SK-N-SH (cell line): ENCODE data around the gene LMOD3.

Experiments used
- RAD21 ChIP-seq: IDR thresholded peaks from 2 replicates; pipeline ENCODE4 v1.6.1; 2012; ENCODE audit warnings: mild to moderate bottlenecking, low read length
- SMC3 ChIP-seq: IDR thresholded peaks from 2 replicates; pipeline ENCODE4 v1.6.1; 2012; ENCODE audit warnings: low read depth, low read length, improper control_type of control experiment
- TCF12 ChIP-seq: IDR thresholded peaks from 2 replicates; pipeline ENCODE4 v1.4.0; 2012
- TF ChIP-seq, protein P1 (sequence below): IDR thresholded peaks from 2 replicates; pipeline ENCODE4 v1.4.0; 2012; ENCODE audit warnings: low read depth, borderline replicate concordance
- TF ChIP-seq, protein P2 (sequence below): fragments of 200-600 bp; sonication (generic); IDR thresholded peaks from 2 replicates; pipeline ENCODE4 v1.6.1; 2017; ENCODE audit warnings: antibody characterized with exemption, mild to moderate bottlenecking, moderate library complexity
- TF ChIP-seq, protein P3 (sequence below): IDR thresholded peaks from 2 replicates; pipeline ENCODE4 v1.4.0; 2012; ENCODE audit warnings: low read depth

DNA sequence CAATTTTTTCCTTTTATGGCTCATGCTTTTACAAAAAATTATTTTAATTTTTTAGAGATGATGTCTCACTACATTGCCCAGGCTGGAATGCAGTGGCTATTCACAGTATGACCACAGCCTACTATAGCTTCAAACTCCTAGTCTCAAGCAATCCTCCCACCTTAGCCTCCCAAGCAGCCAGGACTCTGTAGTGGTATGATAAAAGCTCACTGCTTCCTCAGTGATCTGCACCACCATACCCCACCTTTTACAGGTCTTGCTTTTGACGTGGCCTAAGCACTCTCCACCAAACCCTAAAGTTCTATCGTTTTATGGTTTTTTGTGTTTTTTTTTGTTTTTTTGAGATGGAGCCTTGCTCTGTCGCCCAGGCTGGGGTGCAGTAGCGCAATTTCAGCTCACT is 56.3 kb downstream of the LMOD3 start:
- TF ChIP-seq, protein P1, sequence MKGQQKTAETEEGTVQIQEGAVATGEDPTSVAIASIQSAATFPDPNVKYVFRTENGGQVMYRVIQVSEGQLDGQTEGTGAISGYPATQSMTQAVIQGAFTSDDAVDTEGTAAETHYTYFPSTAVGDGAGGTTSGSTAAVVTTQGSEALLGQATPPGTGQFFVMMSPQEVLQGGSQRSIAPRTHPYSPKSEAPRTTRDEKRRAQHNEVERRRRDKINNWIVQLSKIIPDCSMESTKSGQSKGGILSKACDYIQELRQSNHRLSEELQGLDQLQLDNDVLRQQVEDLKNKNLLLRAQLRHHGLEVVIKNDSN = no peak
- TF ChIP-seq, protein P2, sequence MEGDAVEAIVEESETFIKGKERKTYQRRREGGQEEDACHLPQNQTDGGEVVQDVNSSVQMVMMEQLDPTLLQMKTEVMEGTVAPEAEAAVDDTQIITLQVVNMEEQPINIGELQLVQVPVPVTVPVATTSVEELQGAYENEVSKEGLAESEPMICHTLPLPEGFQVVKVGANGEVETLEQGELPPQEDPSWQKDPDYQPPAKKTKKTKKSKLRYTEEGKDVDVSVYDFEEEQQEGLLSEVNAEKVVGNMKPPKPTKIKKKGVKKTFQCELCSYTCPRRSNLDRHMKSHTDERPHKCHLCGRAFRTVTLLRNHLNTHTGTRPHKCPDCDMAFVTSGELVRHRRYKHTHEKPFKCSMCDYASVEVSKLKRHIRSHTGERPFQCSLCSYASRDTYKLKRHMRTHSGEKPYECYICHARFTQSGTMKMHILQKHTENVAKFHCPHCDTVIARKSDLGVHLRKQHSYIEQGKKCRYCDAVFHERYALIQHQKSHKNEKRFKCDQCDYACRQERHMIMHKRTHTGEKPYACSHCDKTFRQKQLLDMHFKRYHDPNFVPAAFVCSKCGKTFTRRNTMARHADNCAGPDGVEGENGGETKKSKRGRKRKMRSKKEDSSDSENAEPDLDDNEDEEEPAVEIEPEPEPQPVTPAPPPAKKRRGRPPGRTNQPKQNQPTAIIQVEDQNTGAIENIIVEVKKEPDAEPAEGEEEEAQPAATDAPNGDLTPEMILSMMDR = no peak
- TF ChIP-seq RAD21 = no peak
- TF ChIP-seq TCF12 = no peak
- TF ChIP-seq, protein P3, sequence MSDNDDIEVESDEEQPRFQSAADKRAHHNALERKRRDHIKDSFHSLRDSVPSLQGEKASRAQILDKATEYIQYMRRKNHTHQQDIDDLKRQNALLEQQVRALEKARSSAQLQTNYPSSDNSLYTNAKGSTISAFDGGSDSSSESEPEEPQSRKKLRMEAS = no peak
- no peak for TF ChIP-seq SMC3
